ENCODE measurements around the gene PHACTR3.

GRCh38 chr20:59823491-59824259, 219.3 kb downstream of the PHACTR3 start:
- TF ChIP-seq CTCF (conservative IDR thresholded peaks at IDR 0.05) = no peak
- no peak for TF ChIP-seq ZFX (IDR thresholded peaks at IDR 0.05)

Measured in C4-2B (cell line).